ENCODE results near the gene RHO. TPM values are rescaled to one million over a fixed set of nuclear protein-coding genes. Genes with fewer than 3 reads are reported as not detected.

The RHO gene
- total and polyA plus RNA-seq, 2 experiments from 2014 or later = not detected

DNA sequence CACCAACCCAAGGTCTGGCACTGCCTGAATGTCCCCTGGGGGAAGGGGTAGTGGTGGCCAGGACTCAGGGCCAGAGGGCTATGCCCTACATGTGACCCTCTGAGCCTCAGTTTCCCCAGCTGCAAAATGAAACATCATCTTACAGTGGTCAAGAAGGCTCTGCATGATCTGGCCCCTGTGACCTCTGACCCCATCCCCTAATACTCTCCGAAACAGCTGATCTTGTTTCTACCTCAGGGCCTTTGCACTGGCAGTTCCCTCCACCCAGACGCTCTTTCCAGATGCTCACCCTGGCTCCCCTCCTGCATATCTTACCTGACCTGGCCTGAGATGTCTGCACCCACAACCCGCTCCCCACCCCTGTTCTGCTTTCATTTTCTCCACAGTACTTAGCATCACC is 56.2 kb downstream of the RHO start:
- no peaks in the 10 kb centered on the region for H3K4me1 ChIP-seq (ENCODE audit: low read depth)
- no peak for DNase-seq (ENCODE audit: low read depth in 1 of 2, low spot score in 1 of 2)
- H3K27ac ChIP-seq = no peak overlapping the region
- no peaks in the 10 kb centered on the region for H3K9me3 ChIP-seq (ENCODE audit: low read depth)
- H3K27me3 ChIP-seq = no peaks in the 10 kb centered on the region
- H3K36me3 ChIP-seq = no peaks in the 10 kb centered on the region
- TF ChIP-seq, protein P1, sequence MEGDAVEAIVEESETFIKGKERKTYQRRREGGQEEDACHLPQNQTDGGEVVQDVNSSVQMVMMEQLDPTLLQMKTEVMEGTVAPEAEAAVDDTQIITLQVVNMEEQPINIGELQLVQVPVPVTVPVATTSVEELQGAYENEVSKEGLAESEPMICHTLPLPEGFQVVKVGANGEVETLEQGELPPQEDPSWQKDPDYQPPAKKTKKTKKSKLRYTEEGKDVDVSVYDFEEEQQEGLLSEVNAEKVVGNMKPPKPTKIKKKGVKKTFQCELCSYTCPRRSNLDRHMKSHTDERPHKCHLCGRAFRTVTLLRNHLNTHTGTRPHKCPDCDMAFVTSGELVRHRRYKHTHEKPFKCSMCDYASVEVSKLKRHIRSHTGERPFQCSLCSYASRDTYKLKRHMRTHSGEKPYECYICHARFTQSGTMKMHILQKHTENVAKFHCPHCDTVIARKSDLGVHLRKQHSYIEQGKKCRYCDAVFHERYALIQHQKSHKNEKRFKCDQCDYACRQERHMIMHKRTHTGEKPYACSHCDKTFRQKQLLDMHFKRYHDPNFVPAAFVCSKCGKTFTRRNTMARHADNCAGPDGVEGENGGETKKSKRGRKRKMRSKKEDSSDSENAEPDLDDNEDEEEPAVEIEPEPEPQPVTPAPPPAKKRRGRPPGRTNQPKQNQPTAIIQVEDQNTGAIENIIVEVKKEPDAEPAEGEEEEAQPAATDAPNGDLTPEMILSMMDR (IDR thresholded peaks at IDR 0.05; ENCODE audit: low read depth, low read length) = no peak
- H3K4me3 ChIP-seq = no peak overlapping the region

Other genes with a start within 250 kb of the RHO start
- 45.2 and 50.9 TPM in 2 replicates for gene HMCES, start 249.8 kb upstream of the RHO start, total RNA-seq
- gene HMCES, start 249.8 kb upstream of the RHO start, polyA plus RNA-seq = 53.0 and 59.8 TPM in 2 replicates
- gene EFCAB12, start 100.0 kb upstream of the RHO start, total RNA-seq = 0.48 and 0.85 TPM in 2 replicates
- 0.49 and 1.7 TPM in 2 replicates for gene EFCAB12, start 100.0 kb upstream of the RHO start, polyA plus RNA-seq
- gene MBD4, start 88.7 kb upstream of the RHO start, total RNA-seq = 16.2 and 30.0 TPM in 2 replicates
- 39.8 and 60.8 TPM in 2 replicates for gene MBD4, start 88.7 kb upstream of the RHO start, polyA plus RNA-seq
- gene IFT122, start 88.4 kb upstream of the RHO start, total RNA-seq = 28.3 and 31.5 TPM in 2 replicates
- 21.9 and 40.0 TPM in 2 replicates for gene IFT122, start 88.4 kb upstream of the RHO start, polyA plus RNA-seq
- gene H1-8, start 14.5 kb downstream of the RHO start, total RNA-seq = not detected in 2 replicates
- not detected in 2 replicates for gene H1-8, start 14.5 kb downstream of the RHO start, polyA plus RNA-seq
- 24.6 and 56.5 TPM in 2 replicates for gene PLXND1, start 78.0 kb downstream of the RHO start, total RNA-seq
- 15.0 and 30.3 TPM in 2 replicates for gene PLXND1, start 78.0 kb downstream of the RHO start, polyA plus RNA-seq

Measured in cardiac muscle cell (in vitro differentiated cells and primary cell).